PC-3 (cell line): ENCODE results near the gene COL9A3.

ENCODE experiments used
- EZH2 ChIP-seq: fragments of 300-600 bp; sonication (generic); IDR thresholded peaks from one replicate; pipeline ENCODE4 v1.6.1; 2017; ENCODE audit warnings: antibody characterized with exemption, mild to moderate bottlenecking, low read length; ENCODE audit not compliant: unreplicated experiment
- TF ChIP-seq, protein P1 (sequence below): fragments of 300-600 bp; sonication (generic); conservative IDR thresholded peaks from 2 replicates; pipeline ENCODE4 v1.5.1; 2017; ENCODE audit warnings: antibody characterized with exemption, low read depth, mild to moderate bottlenecking, low read length

DNA sequence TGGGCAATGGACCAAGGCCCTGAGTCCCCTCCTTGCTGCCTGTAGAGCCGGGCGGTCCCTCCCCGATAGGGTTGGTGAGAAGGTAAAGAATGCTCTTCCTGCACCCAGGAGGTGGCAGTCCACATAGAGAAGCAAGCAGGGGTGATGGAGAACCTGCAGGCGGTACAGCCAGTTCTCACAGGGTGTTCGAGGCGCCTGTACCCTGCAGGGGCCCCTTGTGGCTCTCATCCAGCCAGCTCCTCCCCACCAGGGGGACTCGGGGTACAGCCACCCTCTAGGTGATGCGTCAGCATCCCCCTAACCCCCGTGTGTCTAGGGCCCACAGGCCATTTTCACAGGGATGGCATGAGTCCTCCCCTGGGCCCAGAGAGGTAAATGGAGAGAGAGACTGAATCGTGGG is 5.1 kb upstream of the COL9A3 start:
- no peak for TF ChIP-seq EZH2
- TF ChIP-seq, protein P1, sequence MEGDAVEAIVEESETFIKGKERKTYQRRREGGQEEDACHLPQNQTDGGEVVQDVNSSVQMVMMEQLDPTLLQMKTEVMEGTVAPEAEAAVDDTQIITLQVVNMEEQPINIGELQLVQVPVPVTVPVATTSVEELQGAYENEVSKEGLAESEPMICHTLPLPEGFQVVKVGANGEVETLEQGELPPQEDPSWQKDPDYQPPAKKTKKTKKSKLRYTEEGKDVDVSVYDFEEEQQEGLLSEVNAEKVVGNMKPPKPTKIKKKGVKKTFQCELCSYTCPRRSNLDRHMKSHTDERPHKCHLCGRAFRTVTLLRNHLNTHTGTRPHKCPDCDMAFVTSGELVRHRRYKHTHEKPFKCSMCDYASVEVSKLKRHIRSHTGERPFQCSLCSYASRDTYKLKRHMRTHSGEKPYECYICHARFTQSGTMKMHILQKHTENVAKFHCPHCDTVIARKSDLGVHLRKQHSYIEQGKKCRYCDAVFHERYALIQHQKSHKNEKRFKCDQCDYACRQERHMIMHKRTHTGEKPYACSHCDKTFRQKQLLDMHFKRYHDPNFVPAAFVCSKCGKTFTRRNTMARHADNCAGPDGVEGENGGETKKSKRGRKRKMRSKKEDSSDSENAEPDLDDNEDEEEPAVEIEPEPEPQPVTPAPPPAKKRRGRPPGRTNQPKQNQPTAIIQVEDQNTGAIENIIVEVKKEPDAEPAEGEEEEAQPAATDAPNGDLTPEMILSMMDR: no peak
